Activated CD4-positive, alpha-beta T cell treated with anti-CD3 and anti-CD28 coated beads for 36 hours (primary cell): ENCODE measurements around the gene KCNRG. TPM values are rescaled to one million over a fixed set of nuclear protein-coding genes. Genes with fewer than 3 reads are reported as not detected.
A peak's percentile ranks its signal among the peaks of the same experiment; 100 is the strongest.
"Not testable (repeated sequence)": the region's sequence is repeated elsewhere in the genome, so short reads cannot be mapped to it uniquely, and the experiment has no call there.

Experiments
- ATAC-seq: fragments of 200-7000 bp; cut with Tn5 transposase; one replicate; pipeline ENCODE4 v1.10.0; 2021; ENCODE audit warnings: mild to moderate bottlenecking, moderate library complexity
- CTCF ChIA-PET: fragments of 350-600 bp; sonication (Branson Sonifier 250); formaldehyde crosslinking; loops from one replicate; lab custom pipeline; 2021; ENCODE audit warnings: antibody characterized with exemption; lab: Charles Lee
- POLR2A ChIA-PET: fragments of 350-600 bp; sonication (Branson Sonifier 250); formaldehyde crosslinking; loops from one replicate; lab custom pipeline; 2021; ENCODE audit warnings: antibody characterized with exemption, inconsistent platforms; lab: Charles Lee
- DNase-seq: peaks from one replicate; pipeline ENCODE4 v3.0.0-alpha.2; 2020
- H3K27ac Mint-ChIP-seq: one replicate; pipeline ENCODE4 v1.8.0; 2021; ENCODE audit warnings: mixed read lengths
- H3K27me3 Mint-ChIP-seq: one replicate; pipeline ENCODE4 v1.8.0; 2021; ENCODE audit warnings: mixed read lengths
- H3K36me3 Mint-ChIP-seq: one replicate; pipeline ENCODE4 v1.8.0; 2021; ENCODE audit warnings: low read depth, mixed read lengths
- H3K4me1 Mint-ChIP-seq: one replicate; pipeline ENCODE4 v1.8.0; 2021; ENCODE audit warnings: mixed read lengths
- H3K4me3 Mint-ChIP-seq: one replicate; pipeline ENCODE4 v1.8.0; 2021; ENCODE audit warnings: mild to moderate bottlenecking, moderate library complexity, mixed read lengths
- H3K9me3 Mint-ChIP-seq: one replicate; pipeline ENCODE4 v1.8.0; 2021; ENCODE audit warnings: low read depth, mixed read lengths
- intact Hi-C, 2 experiments: fragments of 100-400 bp; cut with DNase I in 1 of 2; cut with micrococcal nuclease in 1 of 2; formaldehyde crosslinking; loops; one replicate each; pipeline versions ENCODE4 v1.14.2 to v1.15.1; 2022 to 2024; cut with DNase I, micrococcal nuclease
- microRNA-seq: library from miRNA; unstranded; fragments of <30 nt; microRNA quantifications from one replicate; pipeline ENCODE4 v1.2.0, GENCODE V29; 2021; ENCODE audit warnings: borderline replicate concordance
- total RNA-seq, 2 experiments: library from RNA; stranded (reverse); gene quantifications; one replicate each; pipeline ENCODE4 v1.2.3, GENCODE V29; 2021

The KCNRG gene
- total RNA-seq, 2 experiments from 2014 or later = 0.11 to 0.12 TPM

DNA sequence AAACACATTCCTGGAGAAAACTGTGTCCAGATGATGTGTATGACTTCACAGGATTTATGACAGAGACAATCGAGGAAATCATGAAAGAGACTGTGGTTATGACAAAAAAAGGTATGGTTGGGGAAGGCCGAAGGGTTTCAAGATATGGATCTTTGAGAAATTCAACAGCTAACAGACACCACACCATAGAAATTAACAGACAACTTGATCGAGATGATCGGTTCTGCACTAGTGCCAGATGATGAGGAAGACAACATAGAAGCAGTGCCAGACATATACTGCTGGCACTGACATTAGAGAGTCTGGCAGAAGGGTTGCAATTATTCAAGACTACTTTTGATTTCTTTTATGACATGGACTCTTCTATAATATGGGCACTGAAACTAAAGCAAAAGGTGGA is 37.2 kb downstream of the KCNRG start:
- ChIA-PET POLR2A (no interaction called here), CTCF (interaction anchor here (0.6 to 1.6 kb wide), 2 partner anchors 9 to 55 kb away, joined by 4 to 7 read pairs; partner anchors contain the start of gene TRIM13)
- Mint-ChIP-seq H3K4me1 (peaks cover 10% of the 10 kb centered on the region), H3K36me3 (peaks cover 38% of the 10 kb centered on the region), H3K4me3 (no peak overlapping the region), H3K9me3 (peaks cover 3% of the 10 kb centered on the region), H3K27me3 (no peaks in the 10 kb centered on the region), H3K27ac (no peak overlapping the region)
- ATAC-seq = no peak
- no peak for DNase-seq
- intact Hi-C loops = no loop called here

DNA sequence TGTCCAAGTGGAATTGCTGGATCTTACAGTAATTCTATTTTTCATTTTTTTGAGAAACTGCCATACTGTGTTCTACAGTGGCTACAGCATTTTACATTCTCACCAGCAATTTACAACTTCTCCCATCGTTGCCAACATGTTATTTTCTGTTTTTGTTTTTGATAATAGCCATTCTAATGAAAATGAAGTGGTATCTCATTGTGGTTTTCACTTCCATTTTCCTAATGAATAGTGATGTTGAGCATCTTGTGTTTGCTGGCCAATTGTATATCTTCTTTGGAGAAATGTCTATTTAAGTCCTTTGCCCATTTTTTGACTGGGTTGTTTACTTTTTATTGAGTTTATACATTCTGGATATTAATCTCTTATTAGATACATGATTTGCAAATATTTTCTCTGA is 38.6 kb downstream of the KCNRG start:
- peaks cover 43% of the 10 kb centered on the region for H3K36me3 Mint-ChIP-seq
- H3K4me1 Mint-ChIP-seq = peaks cover 10% of the 10 kb centered on the region
- intact Hi-C loops = no loop called here
- peaks cover 3% of the 10 kb centered on the region for H3K9me3 Mint-ChIP-seq
- ATAC-seq (no peak), DNase-seq (no peak)
- ChIA-PET CTCF (no interaction called here), POLR2A (no interaction called here)
- H3K4me3 Mint-ChIP-seq = no peak overlapping the region
- no peaks in the 10 kb centered on the region for H3K27me3 Mint-ChIP-seq
- H3K27ac Mint-ChIP-seq = no peak overlapping the region

DNA sequence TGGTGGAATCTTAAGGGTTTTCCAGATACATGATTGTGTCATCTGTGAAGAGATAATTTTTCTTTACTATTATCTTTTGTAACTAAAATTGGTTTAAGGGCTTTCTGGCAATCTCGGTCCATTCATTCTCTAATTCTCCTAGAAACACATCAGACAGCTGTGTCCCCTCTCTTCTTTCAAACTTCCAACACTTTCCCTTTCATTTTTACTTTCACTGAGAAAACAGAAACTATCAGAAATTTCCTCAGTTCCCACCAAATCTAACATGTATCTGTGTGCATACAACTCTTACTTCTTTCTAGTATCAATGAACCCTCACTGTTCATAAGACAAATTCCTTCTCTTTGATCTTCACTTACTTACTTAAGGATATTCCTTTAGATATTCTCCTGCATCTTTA is 40.2 kb downstream of the KCNRG start:
- DNase-seq (no peak), ATAC-seq (no peak)
- ChIA-PET CTCF (no interaction called here), POLR2A (no interaction called here)
- Mint-ChIP-seq H3K27me3 (no peaks in the 10 kb centered on the region), H3K27ac (no peak overlapping the region), H3K36me3 (peaks cover 50% of the 10 kb centered on the region), H3K4me3 (no peak overlapping the region), H3K9me3 (peaks cover 3% of the 10 kb centered on the region), H3K4me1 (peaks cover 10% of the 10 kb centered on the region)
- intact Hi-C loops = no loop called here

DNA sequence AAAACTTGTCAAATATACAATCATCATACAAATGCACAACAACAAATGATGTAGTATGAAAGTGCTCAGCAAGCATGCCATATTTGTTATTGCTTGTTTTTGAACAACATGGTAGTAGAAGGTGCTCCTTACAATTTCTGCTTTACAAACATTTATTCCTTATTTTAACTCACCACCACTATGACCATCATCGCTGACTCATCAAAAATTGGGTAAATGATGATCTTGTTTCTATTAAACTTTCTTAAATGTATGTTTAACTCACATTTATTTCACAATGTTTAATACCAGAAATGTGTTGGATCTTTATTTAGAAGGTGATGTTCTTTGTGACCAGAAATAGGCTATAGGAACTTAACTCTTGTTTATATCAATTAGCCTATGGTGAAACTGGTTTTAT is 45.5 kb downstream of the KCNRG start:
- DNase-seq (no peak), ATAC-seq (no peak)
- POLR2A ChIA-PET = no interaction called here
- Mint-ChIP-seq H3K4me3 (no peak overlapping the region), H3K27me3 (no peaks in the 10 kb centered on the region), H3K27ac (no peak overlapping the region), H3K4me1 (peaks cover 4% of the 10 kb centered on the region), H3K36me3 (peaks cover 27% of the 10 kb centered on the region), H3K9me3 (no peaks in the 10 kb centered on the region)
- CTCF ChIA-PET = interaction anchor here (1.1 kb wide), 1 partner anchor 57 kb away, joined by 3 read pairs; no protein-coding TSS in a partner anchor
- intact Hi-C loops = no loop called here

DNA sequence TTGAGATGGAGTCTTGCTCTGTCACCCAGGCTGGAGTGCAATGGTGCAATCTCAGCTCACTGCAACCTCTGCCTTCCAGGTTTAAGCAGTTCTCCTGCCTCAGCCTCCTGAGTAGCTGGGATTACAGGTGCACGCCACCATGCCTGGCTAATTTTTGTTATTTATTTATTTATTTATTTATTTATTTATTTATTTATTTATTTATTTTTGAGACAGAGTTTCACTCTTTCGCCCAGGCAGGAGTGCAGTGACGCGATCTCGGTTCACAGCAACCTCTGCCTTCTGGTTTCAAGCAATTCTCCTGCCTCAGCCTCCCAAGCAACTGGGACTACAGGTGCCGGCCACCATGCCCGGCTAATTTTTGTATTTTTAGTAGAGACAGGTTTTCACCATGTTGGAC is 47.1 kb downstream of the KCNRG start:
- intact Hi-C loops, ATAC-seq, H3K27me3 Mint-ChIP-seq, H3K9me3 Mint-ChIP-seq, H3K4me1 Mint-ChIP-seq, H3K27ac Mint-ChIP-seq, POLR2A ChIA-PET, H3K4me3 Mint-ChIP-seq, DNase-seq: not testable (repeated sequence)
- peaks cover 29% of the 10 kb centered on the region for H3K36me3 Mint-ChIP-seq
- CTCF ChIA-PET = interaction anchor here (1.5 kb wide), 1 partner anchor 284 kb away, joined by 5 read pairs; no protein-coding TSS in a partner anchor

DNA sequence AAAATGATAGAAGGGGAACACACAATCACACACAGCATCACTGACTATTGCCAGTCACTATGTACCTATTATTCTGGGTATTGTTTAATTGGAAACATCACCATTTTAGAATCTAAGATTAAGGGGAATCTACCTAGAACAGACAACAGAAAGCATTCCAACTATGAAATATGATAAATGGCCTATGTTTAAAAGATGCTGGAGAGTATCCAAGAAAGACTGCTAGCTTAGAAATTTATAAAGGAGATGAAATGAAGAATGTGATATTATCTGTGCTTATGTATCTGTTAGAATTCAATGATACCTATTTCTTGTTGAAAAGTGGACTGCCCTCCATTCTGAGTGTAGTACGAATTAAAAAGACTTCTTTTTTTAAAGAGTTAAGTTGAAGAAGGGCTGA is 50.5 kb downstream of the KCNRG start:
- peaks cover 26% of the 10 kb centered on the region for H3K36me3 Mint-ChIP-seq
- CTCF ChIA-PET = interaction anchor here (0.6 kb wide), 2 partner anchors 7 to 32 kb away, joined by 3 to 4 read pairs; no protein-coding TSS in a partner anchor
- peaks cover 2% of the 10 kb centered on the region for H3K4me1 Mint-ChIP-seq
- no peaks in the 10 kb centered on the region for H3K27me3 Mint-ChIP-seq
- no peak overlapping the region for H3K4me3 Mint-ChIP-seq
- no peak overlapping the region for H3K27ac Mint-ChIP-seq
- H3K9me3 Mint-ChIP-seq = no peaks in the 10 kb centered on the region
- intact Hi-C loops = no loop called here
- ATAC-seq = no peak
- POLR2A ChIA-PET = no interaction called here
- DNase-seq = no peak

DNA sequence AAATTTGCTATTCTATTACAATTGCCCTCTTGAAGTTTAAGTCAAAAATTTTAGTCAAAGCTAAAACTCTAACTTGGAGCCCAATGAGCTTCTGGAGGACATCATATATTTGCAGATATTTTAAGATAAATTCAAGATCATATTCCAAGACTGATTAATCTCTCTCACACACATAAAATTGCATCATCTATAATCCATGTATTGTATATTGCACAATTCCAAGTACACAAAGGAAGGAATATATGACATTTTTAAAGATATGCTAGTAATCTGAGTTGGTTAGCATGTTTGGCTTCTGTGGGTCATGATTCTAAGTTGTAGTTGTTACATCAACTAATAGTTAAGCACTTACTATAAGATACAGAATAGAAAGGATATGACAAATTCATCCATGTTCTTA is 53.3 kb downstream of the KCNRG start:
- Mint-ChIP-seq H3K27me3 (peaks cover under 1% of the 10 kb centered on the region), H3K4me3 (no peak overlapping the region), H3K9me3 (no peaks in the 10 kb centered on the region), H3K27ac (no peak overlapping the region), H3K36me3 (peaks cover 38% of the 10 kb centered on the region), H3K4me1 (peaks cover 8% of the 10 kb centered on the region)
- no peak for DNase-seq
- CTCF ChIA-PET = interaction anchor here (1.8 kb wide), 1 partner anchor 92 kb away, joined by 5 read pairs; no protein-coding TSS in a partner anchor
- POLR2A ChIA-PET = interaction anchor here (1.0 kb wide), 1 partner anchor 12 kb away, joined by 3 read pairs; no protein-coding TSS in a partner anchor
- ATAC-seq = no peak
- intact Hi-C loops = no loop called here

DNA sequence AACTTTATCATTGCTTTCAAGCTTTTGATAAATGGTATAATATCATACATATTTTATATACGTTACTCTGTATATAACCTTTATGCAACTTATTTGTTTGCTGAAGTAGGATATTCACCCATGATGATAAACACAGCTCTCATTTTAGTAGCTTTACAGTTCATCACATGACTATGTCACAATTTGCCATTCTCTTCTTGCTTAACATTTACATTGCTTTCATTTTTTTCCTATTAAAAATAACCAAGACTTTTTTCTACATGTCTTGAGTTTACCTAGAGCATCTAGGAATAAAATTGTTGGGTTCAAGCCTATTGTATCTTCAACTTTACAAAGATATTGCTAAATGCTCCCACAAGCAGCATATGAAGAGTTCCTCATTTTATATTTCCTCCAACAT is 54.0 kb downstream of the KCNRG start:
- Mint-ChIP-seq H3K27me3 (peaks cover 1% of the 10 kb centered on the region), H3K27ac (no peak overlapping the region), H3K9me3 (no peaks in the 10 kb centered on the region), H3K36me3 (peaks cover 42% of the 10 kb centered on the region), H3K4me1 (peaks cover 9% of the 10 kb centered on the region), H3K4me3 (no peak overlapping the region)
- ChIA-PET POLR2A (no interaction called here), CTCF (interaction anchor here (1.8 kb wide), 1 partner anchor 93 kb away, joined by 5 read pairs; no protein-coding TSS in a partner anchor)
- intact Hi-C loops = no loop called here
- DNase-seq (no peak), ATAC-seq (no peak)

DNA sequence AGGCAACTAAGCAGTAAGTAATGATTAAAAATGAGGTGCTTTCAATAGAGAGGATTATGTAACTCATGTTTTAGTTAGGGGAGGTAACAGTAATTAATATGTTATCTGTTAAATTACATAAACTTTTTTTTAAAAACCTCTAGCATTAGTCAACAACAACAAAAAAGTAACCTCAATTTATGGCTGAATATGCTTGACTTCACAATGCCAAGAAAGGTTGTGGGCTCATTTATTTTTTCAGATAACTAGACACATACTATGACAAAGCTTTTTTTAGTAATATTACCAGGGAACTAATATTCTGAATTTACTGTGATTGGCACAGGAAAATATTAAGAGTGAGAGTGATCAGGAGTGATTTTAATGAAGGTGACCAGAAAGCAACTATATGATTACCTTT is 54.9 kb downstream of the KCNRG start:
- Mint-ChIP-seq H3K27me3 (peaks cover 1% of the 10 kb centered on the region), H3K36me3 (peaks cover 40% of the 10 kb centered on the region), H3K4me1 (peaks cover 11% of the 10 kb centered on the region), H3K27ac (no peak overlapping the region), H3K9me3 (no peaks in the 10 kb centered on the region), H3K4me3 (no peak overlapping the region)
- ATAC-seq = no peak
- intact Hi-C loops = no loop called here
- ChIA-PET POLR2A (interaction anchor here (0.6 kb wide), 1 partner anchor 17 kb away, joined by 3 read pairs; no protein-coding TSS in a partner anchor), CTCF (interaction anchor here (1.0 kb wide), 1 partner anchor 731 kb away, joined by 5 read pairs; no protein-coding TSS in a partner anchor)
- DNase-seq = no peak

Small RNA genes within 50 kb of the gene (microRNA-seq; reads per million reads assigned to microRNA genes)
- gene MIR15A (2,478 reads per million, percentile 91 among the genes with 10 or more reads in this experiment), gene MIR16-1 (1,736 reads per million, percentile 89 among the genes with 10 or more reads in this experiment), gene MIR3613 (82.4 reads per million, percentile 62 among the genes with 10 or more reads in this experiment)

Other genes starting within 250 kb of the KCNRG start
- gene KPNA3, start 222.8 kb upstream of the KCNRG start, total RNA-seq = 10 to 100 TPM; 51.7 to 58.0 TPM
- 1 to 10 TPM; 4.8 to 4.9 TPM for gene SPRYD7, start 79.1 kb upstream of the KCNRG start, total RNA-seq
- 10 to 100 TPM; 10.6 to 12.9 TPM for gene TRIM13, start 18.4 kb upstream of the KCNRG start, total RNA-seq